ENCODE measurements around the gene DOK1.

The DOK1 gene

GRCh38 chr2:74553892-74554819, at the start of gene DOK1, which contains the start of gene LOXL3:
TSS of gene DOK1 (plus strand) at chr2:74554720. CDS start at chr2:74554755, 35 bp downstream.
TSS of gene LOXL3 (minus strand) at chr2:74553942. CDS start at chr2:74552634, 1,308 bp downstream.
- H3K4me3 ChIP-seq (replicated peaks; ENCODE audit: low read depth, low read length) = peak within 1 kb of the TSS; percentile 95
- peak; percentile 91 for DNase-seq (ENCODE audit: low read depth)
- no peak for TF ChIP-seq CTCF (IDR thresholded peaks at IDR 0.05; ENCODE audit: low read length, missing control alignments)

- peak overlapping the region; percentile 62 for H3K4me3 ChIP-seq (replicated peaks; ENCODE audit: low read depth, low read length)
- TF ChIP-seq CTCF (IDR thresholded peaks at IDR 0.05; ENCODE audit: low read length, missing control alignments) = no peak
- no peak for DNase-seq (ENCODE audit: low read depth)
Observed at GRCh38 chr2:74505448-74506246, 48.9 kb upstream of the DOK1 start.

- DNase-seq (ENCODE audit: low read depth) = peak; percentile 98
- peak within 1 kb of the TSS; percentile 95 for H3K4me3 ChIP-seq (replicated peaks; ENCODE audit: low read depth, low read length)
- TF ChIP-seq CTCF (IDR thresholded peaks at IDR 0.05; ENCODE audit: low read length, missing control alignments) = peak; percentile 47
Observed at GRCh38 chr2:74507145-74507925, 47.2 kb upstream of the DOK1 start, which contains the start of gene PCGF1. TSS of gene PCGF1 (minus strand) at chr2:74507695. CDS start at chr2:74507668, 27 bp downstream.

- TF ChIP-seq CTCF (IDR thresholded peaks at IDR 0.05; ENCODE audit: low read length, missing control alignments) = no peak
- peak; percentile 29 for DNase-seq (ENCODE audit: low read depth)
- peak overlapping the region; percentile 95 for H3K4me3 ChIP-seq (replicated peaks; ENCODE audit: low read depth, low read length)
Observed at GRCh38 chr2:74507926-74508520, 46.5 kb upstream of the DOK1 start.

- no peak overlapping the region for H3K4me3 ChIP-seq (replicated peaks; ENCODE audit: low read depth, low read length)
- TF ChIP-seq CTCF (IDR thresholded peaks at IDR 0.05; ENCODE audit: low read length, missing control alignments) = no peak
- DNase-seq (ENCODE audit: low read depth) = no peak
Observed at GRCh38 chr2:74510272-74510671, 44.2 kb upstream of the DOK1 start.
